DND-41 (cell line): ENCODE data around the gene PPP2R3C.
"Not testable (repeated sequence)": the region's sequence is repeated elsewhere in the genome, so short reads cannot be mapped to it uniquely, and the experiment has no call there.

Source experiments
- ATAC-seq: fragments of 200-7000 bp; cut with Tn5 transposase; 3 replicates; pipeline ENCODE4 v1.9.1; 2021; ENCODE audit warnings: low read depth; ENCODE audit not compliant: insufficient read depth
- DNase-seq: peaks from one replicate; pipeline ENCODE4 v3.0.0-alpha.2; 2020
- H2AFZ ChIP-seq: 2 replicates; pipeline ENCODE4 v1.6.0; 2012; ENCODE audit warnings: low read depth, low read length
- H3K27ac ChIP-seq: 2 replicates; pipeline ENCODE4 v1.5.1; 2012; ENCODE audit warnings: low read length, inconsistent platforms
- H3K27me3 ChIP-seq: fragments of 200-600 bp; sonication (generic); 2 replicates; pipeline ENCODE4 v1.6.0; 2012; ENCODE audit warnings: low read length, mild to moderate bottlenecking, inconsistent platforms; ENCODE audit not compliant: insufficient read depth, poor library complexity
- H3K36me3 ChIP-seq: 2 replicates; pipeline ENCODE4 v1.5.1; 2012; ENCODE audit warnings: low read length, inconsistent platforms; ENCODE audit not compliant: insufficient read depth
- H3K4me1 ChIP-seq: 2 replicates; pipeline ENCODE4 v1.5.1; 2012; ENCODE audit warnings: mild to moderate bottlenecking, low read length; ENCODE audit not compliant: insufficient read depth
- H3K4me2 ChIP-seq: 2 replicates; pipeline ENCODE4 v1.6.0; 2012; ENCODE audit warnings: mild to moderate bottlenecking, moderate library complexity, low read length, inconsistent platforms; ENCODE audit not compliant: insufficient read depth
- H3K4me3 ChIP-seq, 2 experiments: fragments of 200-600 bp in 1 of 2; shearing (Covaris generic) in 1 of 2; 2 replicates each; pipeline ENCODE4 v1.5.1; 2012 to 2016; ENCODE audit warnings: inconsistent platforms in 2 of 2, low read length in 2 of 2, mild to moderate bottlenecking in 2 of 2, low read depth in 1 of 2, moderate library complexity in 1 of 2
- H3K79me2 ChIP-seq: 2 replicates; pipeline ENCODE4 v1.6.0; 2012; ENCODE audit warnings: low read length, inconsistent platforms; ENCODE audit not compliant: insufficient read depth
- H3K9ac ChIP-seq: 2 replicates; pipeline ENCODE4 v1.6.0; 2012; ENCODE audit warnings: low read depth, mild to moderate bottlenecking, inconsistent platforms, low read length, moderate library complexity
- H3K9me3 ChIP-seq: 2 replicates; pipeline ENCODE4 v1.5.1; 2012; ENCODE audit warnings: low read length, moderate library complexity, mild to moderate bottlenecking, inconsistent platforms; ENCODE audit not compliant: insufficient read depth, severe bottlenecking
- H4K20me1 ChIP-seq: 2 replicates; pipeline ENCODE4 v1.6.0; 2012; ENCODE audit warnings: low read length; ENCODE audit not compliant: insufficient read depth
- EZH2 ChIP-seq: IDR thresholded peaks from 3 replicates; pipeline ENCODE4 v1.6.1; 2012; ENCODE audit warnings: borderline replicate concordance, low read depth, mild to moderate bottlenecking, moderate library complexity, low read length, inconsistent platforms; ENCODE audit not compliant: severe bottlenecking
- TF ChIP-seq, protein P1 (sequence below): IDR thresholded peaks from 2 replicates; pipeline ENCODE4 v1.5.1; 2012; ENCODE audit warnings: borderline replicate concordance, low read length, moderate library complexity, mild to moderate bottlenecking; ENCODE audit not compliant: poor library complexity, severe bottlenecking; ENCODE audit errors: extremely low read depth

PPP2R3C gene

DNA sequence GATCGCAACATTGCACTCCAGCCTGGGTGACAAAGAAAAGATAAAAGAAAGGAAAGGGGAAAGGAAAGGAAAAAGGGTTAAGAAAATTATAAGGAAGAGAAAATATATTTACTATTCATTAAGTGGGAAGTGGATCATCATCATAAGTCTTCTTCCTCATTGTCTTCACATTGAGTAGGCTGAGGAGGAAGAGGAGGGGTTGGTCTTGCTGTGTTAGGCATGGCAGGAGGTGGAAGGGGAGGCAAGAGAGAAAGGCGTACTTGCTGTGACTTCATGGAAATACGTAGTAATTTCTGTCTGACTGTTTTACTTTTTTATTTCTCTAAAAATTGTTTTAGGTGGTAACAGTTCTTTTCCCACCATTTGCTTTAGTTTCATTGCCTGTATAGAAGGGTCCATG, 49.6 kb downstream of the PPP2R3C start:
- Histone ChIP-seq H3K9ac (no peak overlapping the region), H3K4me1 (no peaks in the 10 kb centered on the region), H3K36me3 (peaks cover 4% of the 10 kb centered on the region; the same call in 1 of the 2 replicates), H2AFZ (no peak overlapping the region), H4K20me1 (no peaks in the 10 kb centered on the region), H3K4me2 (no peak overlapping the region), H3K79me2 (no peaks in the 10 kb centered on the region), H3K27ac (no peak overlapping the region), H3K9me3 (no peaks in the 10 kb centered on the region), H3K27me3 (no peaks in the 10 kb centered on the region), H3K4me3 (no peak overlapping the region)
- TF ChIP-seq EZH2: no peak
- TF ChIP-seq, protein P1, sequence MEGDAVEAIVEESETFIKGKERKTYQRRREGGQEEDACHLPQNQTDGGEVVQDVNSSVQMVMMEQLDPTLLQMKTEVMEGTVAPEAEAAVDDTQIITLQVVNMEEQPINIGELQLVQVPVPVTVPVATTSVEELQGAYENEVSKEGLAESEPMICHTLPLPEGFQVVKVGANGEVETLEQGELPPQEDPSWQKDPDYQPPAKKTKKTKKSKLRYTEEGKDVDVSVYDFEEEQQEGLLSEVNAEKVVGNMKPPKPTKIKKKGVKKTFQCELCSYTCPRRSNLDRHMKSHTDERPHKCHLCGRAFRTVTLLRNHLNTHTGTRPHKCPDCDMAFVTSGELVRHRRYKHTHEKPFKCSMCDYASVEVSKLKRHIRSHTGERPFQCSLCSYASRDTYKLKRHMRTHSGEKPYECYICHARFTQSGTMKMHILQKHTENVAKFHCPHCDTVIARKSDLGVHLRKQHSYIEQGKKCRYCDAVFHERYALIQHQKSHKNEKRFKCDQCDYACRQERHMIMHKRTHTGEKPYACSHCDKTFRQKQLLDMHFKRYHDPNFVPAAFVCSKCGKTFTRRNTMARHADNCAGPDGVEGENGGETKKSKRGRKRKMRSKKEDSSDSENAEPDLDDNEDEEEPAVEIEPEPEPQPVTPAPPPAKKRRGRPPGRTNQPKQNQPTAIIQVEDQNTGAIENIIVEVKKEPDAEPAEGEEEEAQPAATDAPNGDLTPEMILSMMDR: no peak
- no peak for ATAC-seq
- DNase-seq: no peak

DNA sequence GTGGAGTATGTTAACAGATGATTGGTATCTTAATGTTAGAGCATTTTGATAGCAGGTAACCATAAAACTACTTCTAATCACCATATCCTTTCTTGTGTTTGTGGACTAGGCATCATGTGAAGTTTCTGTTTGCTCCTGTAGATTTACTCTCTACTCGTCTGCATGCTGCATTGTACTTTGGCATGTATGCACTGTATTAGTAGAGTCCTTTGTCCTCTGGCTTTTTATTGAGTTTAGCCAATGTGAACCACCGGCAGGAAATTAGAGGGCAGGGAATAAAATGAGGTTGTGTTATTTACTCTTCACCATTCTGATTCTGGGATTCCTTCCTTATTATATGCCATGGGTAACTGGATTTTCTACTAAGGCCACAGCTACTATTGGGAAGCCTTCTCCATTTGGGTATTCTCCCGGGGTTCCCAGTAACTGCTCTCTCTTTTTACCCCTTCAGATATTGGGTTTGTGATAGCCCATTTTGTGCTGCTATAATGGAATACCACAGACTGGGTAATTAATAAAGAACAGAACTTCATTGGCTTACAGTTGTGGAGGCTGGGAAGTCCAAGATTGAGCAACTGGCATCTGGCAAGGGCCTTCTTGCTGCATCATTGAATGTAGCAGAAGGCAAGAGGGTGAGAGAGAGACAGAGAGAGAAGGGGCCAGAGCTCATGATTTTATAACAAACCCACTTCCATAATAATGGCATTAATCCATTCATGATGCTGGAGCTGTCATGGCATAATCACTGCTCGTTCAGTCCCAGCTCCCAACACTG, 53.4 kb downstream of the PPP2R3C start:
- DNase-seq (no peak), ATAC-seq (no peak)
- H3K36me3 ChIP-seq: peaks cover 4% of the 10 kb centered on the region; the same call in 1 of the 2 replicates
- no peaks in the 10 kb centered on the region for H3K4me1 ChIP-seq
- H2AFZ ChIP-seq: no peak overlapping the region
- H3K4me3 ChIP-seq: no peak overlapping the region
- TF ChIP-seq EZH2: no peak
- TF ChIP-seq, protein P1: no peak
- H3K4me2 ChIP-seq: no peak overlapping the region
- no peaks in the 10 kb centered on the region for H3K9me3 ChIP-seq
- no peak overlapping the region for H3K27ac ChIP-seq
- no peaks in the 10 kb centered on the region for H3K27me3 ChIP-seq
- H3K79me2 ChIP-seq: no peaks in the 10 kb centered on the region
- H4K20me1 ChIP-seq: no peaks in the 10 kb centered on the region
- no peak overlapping the region for H3K9ac ChIP-seq

DNA sequence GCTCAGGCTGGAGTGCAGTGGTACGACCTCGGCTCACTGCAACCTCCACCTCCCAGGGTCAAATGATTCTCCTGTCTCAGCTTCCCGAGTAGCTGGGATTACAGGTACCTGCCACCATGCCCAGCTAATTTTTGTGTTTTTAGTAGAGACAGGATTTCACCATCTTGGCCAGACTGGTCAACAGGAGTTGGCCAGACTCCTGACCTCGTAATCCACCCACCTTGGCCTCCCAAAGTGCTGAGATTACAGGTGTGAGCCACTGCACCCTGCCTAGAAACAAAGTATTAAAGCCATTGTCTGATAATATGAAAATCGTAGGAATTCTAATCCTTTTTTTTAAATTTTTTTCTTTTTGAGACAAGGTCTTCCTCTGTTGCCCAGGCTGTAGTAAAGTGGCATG, 56.1 kb downstream of the PPP2R3C start:
- H3K27me3 ChIP-seq, H3K79me2 ChIP-seq, DNase-seq, H3K9ac ChIP-seq, H3K9me3 ChIP-seq, H3K4me3 ChIP-seq, H4K20me1 ChIP-seq, H2AFZ ChIP-seq, H3K4me2 ChIP-seq, H3K27ac ChIP-seq, ATAC-seq, H3K4me1 ChIP-seq, H3K36me3 ChIP-seq: not testable (repeated sequence)

DNA sequence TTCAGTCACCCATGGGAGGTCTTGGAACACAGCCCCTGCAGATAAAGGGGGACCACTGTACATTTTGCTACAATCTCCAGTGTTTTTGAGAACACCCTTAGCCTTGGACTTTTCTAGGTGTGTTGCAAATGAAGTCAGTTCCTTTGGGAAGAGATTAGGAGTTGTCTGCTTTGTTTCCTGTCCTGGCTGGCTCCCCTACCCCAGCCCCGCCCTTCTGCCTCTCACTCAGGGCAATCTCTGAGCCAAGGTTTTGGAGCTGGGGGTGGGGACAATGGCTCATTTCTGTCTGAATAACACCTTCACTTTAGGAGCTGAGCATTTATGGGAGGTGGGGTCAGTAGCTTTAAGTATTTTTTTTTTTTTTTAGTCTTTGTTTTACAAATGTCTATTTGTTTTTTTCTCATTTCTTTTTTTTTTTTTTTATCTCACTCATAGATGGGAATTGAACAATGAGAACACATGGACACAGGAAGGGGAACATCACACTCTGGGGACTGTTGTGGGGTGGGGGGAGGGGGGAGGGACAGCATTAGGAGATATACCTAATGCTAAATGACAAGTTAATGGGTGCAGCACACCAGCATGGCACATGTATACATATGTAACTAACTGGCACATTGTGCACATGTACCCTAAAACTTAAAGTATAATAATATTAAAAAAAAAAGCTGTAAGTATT, 60.5 kb downstream of the PPP2R3C start:
- not testable (repeated sequence) for H3K4me2 ChIP-seq, H3K9me3 ChIP-seq, H3K4me3 ChIP-seq, H4K20me1 ChIP-seq, ATAC-seq, H2AFZ ChIP-seq, H3K27ac ChIP-seq, H3K27me3 ChIP-seq, DNase-seq, H3K79me2 ChIP-seq, H3K9ac ChIP-seq, H3K4me1 ChIP-seq
- peaks cover 15% of the 10 kb centered on the region; the same call in 1 of the 2 replicates for H3K36me3 ChIP-seq
